Erythroblast (primary cell): ENCODE measurements around the gene ZNF124.
"Not testable (repeated sequence)": the region's sequence is repeated elsewhere in the genome, so short reads cannot be mapped to it uniquely, and the experiment has no call there.

Source experiments
- DNase-seq, 2 experiments: peaks; one replicate each; lab custom pipeline; 2025; lab: John Stamatoyannopoulos, UW
- GATA1 ChIP-seq: IDR thresholded peaks from 2 replicates; pipeline ENCODE4 v1.6.1; 2011; ENCODE audit warnings: low read depth, mild to moderate bottlenecking, control low read depth, low read length, moderate library complexity
- POLR2A ChIP-seq: IDR thresholded peaks from 2 replicates; pipeline ENCODE4 v1.6.1; 2011; ENCODE audit warnings: mild to moderate bottlenecking, low read length

Gene ZNF124

GRCh38 chr1:247171875-247172563, at the start of gene ZNF124:
Gene ZNF124, minus strand, starts transcription at chr1:247172020. Its CDS starts 143 bp downstream, at chr1:247171877.
- DNase-seq, result peak; percentile 8 to 17

- not testable (repeated sequence) for DNase-seq
Observed at GRCh38 chr1:247220280-247220679, 48.5 kb upstream of the ZNF124 start.

- no peak for DNase-seq
- TF ChIP-seq GATA1, result no peak
- no peak for TF ChIP-seq POLR2A
Observed at GRCh38 chr1:247218121-247218651, 46.4 kb upstream of the ZNF124 start.

- DNase-seq, result no peak
- TF ChIP-seq POLR2A (no peak), GATA1 (no peak)
Observed at GRCh38 chr1:247216261-247216660, 44.4 kb upstream of the ZNF124 start.

- DNase-seq, result peak in 1 of 2 experiments; percentile 7
- TF ChIP-seq GATA1 (no peak), POLR2A (no peak)
Observed at GRCh38 chr1:247212627-247213617, 41.1 kb upstream of the ZNF124 start.

- DNase-seq, result peak; percentile 41 to 86
- no peak for TF ChIP-seq GATA1
- TF ChIP-seq POLR2A, result no peak
Observed at GRCh38 chr1:247212012-247212411, 40.2 kb upstream of the ZNF124 start.

- no peak for DNase-seq
- TF ChIP-seq POLR2A (no peak), GATA1 (no peak)
Observed at GRCh38 chr1:247211339-247211738, 39.5 kb upstream of the ZNF124 start.

GRCh38 chr1:247210376-247211117, 38.7 kb upstream of the ZNF124 start:
- peak; percentile 97 for DNase-seq
- TF ChIP-seq GATA1 (no peak), POLR2A (peak; percentile 86)

- peak; percentile 71 to 76 for DNase-seq
- TF ChIP-seq POLR2A (no peak), GATA1 (no peak)
Observed at GRCh38 chr1:247210062-247210375, 38.2 kb upstream of the ZNF124 start.

GRCh38 chr1:247209396-247209795, 37.6 kb upstream of the ZNF124 start:
- no peak for TF ChIP-seq GATA1
- no peak for TF ChIP-seq POLR2A
- peak; percentile 21 to 25 for DNase-seq

- no peak for DNase-seq
Observed at GRCh38 chr1:247204177-247204647, 32.4 kb upstream of the ZNF124 start.

GRCh38 chr1:247198781-247199180, 27.0 kb upstream of the ZNF124 start:
- no peak for TF ChIP-seq GATA1
- TF ChIP-seq POLR2A, result no peak
- no peak for DNase-seq

More at GRCh38 chr1:247204177-247204647, 32.4 kb upstream of the ZNF124 start:
- TF ChIP-seq POLR2A (no peak), GATA1 (no peak)

- no peak for DNase-seq
- TF ChIP-seq GATA1, result no peak
- no peak for TF ChIP-seq POLR2A
Observed at GRCh38 chr1:247193958-247194357, 22.1 kb upstream of the ZNF124 start.
